Subcutaneous adipose tissue (tissue), 4 donors: Measurements from ENCODE around the gene ADAP1. TPM values are rescaled to one million over a fixed set of nuclear protein-coding genes. Genes with fewer than 3 reads are reported as not detected.

Source experiments
- total RNA-seq, 4 donors: library from RNA; depleted of rRNA; stranded (reverse); fragments of >200 nt; gene quantifications; one replicate each; pipeline ENCODE4 v1.1.0, GENCODE V29; 2016
- TF ChIP-seq, protein P1 (sequence below): fragments of 450-650 bp; IDR thresholded peaks from one replicate; pipeline ENCODE4 v1.5.1; 2016; ENCODE audit warnings: low read depth, mild to moderate bottlenecking, control low read depth, antibody characterized with exemption, moderate library complexity

Gene ADAP1
- total RNA-seq, 4 donors from 2014 or later, result 8.9 to 12.4 (median 10.2) TPM

- TF ChIP-seq, protein P1, sequence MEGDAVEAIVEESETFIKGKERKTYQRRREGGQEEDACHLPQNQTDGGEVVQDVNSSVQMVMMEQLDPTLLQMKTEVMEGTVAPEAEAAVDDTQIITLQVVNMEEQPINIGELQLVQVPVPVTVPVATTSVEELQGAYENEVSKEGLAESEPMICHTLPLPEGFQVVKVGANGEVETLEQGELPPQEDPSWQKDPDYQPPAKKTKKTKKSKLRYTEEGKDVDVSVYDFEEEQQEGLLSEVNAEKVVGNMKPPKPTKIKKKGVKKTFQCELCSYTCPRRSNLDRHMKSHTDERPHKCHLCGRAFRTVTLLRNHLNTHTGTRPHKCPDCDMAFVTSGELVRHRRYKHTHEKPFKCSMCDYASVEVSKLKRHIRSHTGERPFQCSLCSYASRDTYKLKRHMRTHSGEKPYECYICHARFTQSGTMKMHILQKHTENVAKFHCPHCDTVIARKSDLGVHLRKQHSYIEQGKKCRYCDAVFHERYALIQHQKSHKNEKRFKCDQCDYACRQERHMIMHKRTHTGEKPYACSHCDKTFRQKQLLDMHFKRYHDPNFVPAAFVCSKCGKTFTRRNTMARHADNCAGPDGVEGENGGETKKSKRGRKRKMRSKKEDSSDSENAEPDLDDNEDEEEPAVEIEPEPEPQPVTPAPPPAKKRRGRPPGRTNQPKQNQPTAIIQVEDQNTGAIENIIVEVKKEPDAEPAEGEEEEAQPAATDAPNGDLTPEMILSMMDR, result no peak
Observed at GRCh38 chr7:902996-903395, 51.5 kb downstream of the ADAP1 start.

DNA sequence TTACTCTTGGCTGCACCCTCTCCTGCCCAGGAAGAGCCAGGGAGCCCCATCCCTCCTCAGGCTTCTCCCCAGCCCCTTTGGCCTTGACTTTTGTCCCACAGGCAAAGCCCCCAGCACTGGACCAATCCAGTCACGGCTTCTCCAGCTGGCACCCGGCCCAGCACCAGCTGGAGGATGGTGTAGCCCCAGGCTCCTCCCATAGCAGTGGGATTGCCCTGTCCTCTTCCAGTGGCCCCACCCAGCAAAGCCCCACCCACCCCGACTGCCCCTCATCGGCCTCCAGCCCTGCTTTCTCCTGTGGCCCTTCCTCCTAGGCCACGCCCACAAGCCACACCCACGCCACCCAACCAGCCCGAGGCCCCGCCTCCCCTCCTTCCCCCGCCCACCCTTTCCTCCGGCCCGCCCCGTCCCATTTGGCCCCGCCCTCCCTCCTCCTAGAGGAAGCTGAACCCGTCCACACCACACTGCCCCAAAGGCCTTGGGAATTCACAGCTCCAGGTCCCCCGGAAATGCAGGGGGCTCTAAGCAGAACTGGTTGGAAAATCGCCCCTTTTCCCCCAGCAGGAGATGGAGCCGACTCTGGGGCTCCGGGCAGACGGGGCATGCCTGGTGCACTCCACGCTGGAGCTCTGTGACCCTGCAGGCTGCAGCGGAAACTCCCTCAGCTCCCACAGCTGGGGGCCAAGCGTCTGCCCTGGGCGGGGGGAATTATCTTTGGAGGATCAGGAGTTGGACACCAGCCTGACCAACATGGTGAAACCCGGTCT lies 52.9 kb downstream of the ADAP1 start:
- TF ChIP-seq, protein P1, result no peak

GRCh38 chr7:901041-901387 lies 53.5 kb downstream of the ADAP1 start:
- TF ChIP-seq, protein P1, result no peak

GRCh38 chr7:900331-901040 lies 54.0 kb downstream of the ADAP1 start:
- TF ChIP-seq, protein P1, result no peak

DNA sequence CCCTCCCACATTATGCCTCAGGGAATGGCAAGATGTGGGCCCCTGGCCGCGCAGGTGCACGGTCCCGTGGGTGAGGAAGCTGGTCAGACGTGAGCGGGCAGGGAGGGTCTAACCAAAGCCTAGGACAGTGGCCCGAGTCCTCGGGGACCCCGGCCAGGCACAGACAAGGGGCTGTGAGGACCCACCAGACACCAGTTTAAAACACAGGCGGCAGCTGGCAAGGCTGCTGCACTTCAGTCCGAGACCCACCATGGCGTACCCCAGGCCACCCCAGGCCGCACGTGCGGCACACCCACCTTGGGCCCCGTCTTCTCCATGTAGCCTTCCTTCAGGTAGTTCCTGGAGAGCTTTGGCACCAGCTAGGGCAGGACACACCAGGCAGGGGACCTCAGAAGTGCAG lies 54.7 kb downstream of the ADAP1 start:
- TF ChIP-seq, protein P1, result no peak

DNA sequence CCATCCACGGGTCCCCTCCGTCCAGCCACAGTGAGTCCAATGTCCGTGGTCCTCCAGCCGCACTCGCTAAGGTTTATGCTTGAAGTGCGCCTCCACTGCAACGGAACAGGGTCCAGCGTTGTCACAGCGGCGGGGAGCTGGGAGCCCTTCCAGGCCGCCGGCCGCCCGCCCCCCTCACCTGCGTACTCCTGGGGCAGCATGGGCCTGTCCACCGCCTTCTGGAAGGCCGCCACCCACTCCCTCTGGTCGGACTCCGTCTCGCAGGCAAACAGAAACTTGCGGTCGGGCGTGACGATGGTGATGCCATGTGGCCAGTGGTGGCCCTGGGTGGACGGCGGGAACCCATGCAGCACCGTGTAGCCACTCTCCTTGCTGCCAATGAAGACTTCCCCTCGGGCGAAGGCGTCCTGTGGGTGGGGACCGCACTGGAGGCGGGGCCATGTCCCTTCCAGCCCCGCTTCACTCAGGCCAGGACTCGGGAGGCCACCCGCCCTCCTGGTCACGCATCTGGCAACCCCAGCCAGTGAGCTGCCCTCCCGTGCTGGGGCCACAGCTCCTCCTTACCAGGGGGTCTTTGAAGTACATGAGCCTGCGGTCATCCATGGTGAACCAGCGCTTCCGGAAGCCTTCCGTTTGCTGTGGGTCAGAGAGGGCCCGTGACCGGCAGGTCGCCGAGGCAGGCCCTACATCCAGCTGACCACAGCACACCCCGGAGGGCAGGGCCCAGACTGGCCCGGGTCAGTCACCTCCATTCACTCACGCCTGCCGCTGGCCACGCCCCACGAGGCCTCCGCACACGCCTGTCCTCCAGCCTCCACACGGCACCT lies 55.4 kb downstream of the ADAP1 start:
- TF ChIP-seq, protein P1, result no peak

GRCh38 chr7:898460-898854 lies 56.0 kb downstream of the ADAP1 start:
- TF ChIP-seq, protein P1, result no peak
